Inferior parietal cortex (tissue), 1 donor: Measurements from ENCODE around the gene IRF8.

Experiments
- DNase-seq: peaks from one replicate; pipeline ENCODE4 v3.0.0-alpha.2; 2016; ENCODE audit errors: extremely low spot score

The IRF8 gene

DNA sequence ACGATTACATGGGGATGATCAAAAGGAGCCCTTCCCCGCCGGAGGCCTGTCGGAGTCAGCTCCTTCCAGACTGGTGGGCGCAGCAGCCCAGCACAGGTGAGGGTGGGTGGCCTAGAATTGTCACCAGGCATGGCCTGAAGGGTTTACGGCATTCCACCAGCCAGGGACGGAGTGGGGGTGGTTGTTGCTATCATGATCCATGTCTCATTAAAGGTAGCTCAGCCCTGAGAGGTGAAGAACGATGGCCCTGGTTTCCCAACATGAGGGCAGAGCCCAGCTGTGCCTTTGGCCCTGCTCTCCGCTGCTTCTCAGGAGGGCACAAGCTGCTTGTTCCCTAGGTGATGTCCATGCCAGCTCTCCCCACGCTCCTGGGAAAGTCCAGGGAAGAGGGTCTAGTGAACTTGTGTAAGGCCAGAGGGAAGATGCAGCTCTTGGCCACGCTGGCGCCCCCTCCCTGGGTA is 14.2 kb downstream of the IRF8 start:
- DNase-seq, result no peak

DNA sequence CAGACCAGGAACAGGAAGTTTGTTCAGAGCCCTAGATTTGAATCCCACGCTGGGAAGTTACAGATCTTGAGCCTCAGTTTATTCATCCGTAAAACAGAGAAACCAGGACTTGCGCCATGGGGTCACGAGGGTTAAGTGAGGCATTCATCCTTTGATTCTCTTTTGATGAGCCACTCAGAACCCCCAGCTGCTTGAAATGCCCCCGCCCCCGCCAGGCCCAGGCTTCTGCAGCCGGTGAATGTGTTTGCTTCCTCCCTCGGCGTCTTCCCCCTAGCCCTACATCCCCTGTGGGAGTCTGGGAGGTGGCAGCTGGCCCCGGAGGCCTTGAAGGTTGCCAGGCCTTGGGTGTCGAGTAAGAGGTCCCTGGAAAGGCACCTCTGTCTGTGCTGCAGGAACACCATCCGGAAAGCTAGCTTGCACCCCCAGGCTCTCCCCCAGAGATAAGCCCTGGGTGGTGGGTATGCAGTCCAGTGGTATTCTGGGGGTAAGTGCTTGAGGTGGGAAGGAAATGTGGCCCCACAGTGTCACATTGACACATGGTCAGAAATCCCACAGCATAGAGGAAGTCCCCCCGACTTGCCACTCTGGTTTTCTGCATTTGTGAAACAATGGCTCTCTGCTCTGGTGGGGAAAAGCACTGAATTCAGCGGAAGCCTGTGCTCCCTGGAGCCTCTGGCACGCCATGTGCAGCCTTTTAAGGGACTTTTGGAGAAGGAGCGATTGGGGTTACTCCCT is 14.9 kb downstream of the IRF8 start:
- DNase-seq, result no peak

DNA sequence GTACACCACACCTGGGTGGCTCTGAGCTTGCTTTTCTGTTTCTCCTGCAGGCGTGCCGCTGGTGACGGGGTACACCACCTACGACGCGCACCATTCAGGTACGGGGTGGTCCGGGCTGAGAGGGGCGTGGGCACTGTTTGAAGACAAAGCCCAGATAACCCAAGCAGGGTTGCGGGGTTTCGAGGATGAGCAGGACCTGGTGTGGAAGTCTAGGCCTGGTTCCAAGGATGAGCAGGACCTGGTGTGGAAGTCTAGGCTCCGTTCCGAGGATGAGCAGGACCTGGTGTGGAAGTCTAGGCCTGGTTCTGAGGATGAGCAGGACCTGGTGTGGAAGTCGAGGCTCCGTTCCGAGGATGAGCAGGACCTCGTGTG is 15.4 kb downstream of the IRF8 start:
- no peak for DNase-seq

DNA sequence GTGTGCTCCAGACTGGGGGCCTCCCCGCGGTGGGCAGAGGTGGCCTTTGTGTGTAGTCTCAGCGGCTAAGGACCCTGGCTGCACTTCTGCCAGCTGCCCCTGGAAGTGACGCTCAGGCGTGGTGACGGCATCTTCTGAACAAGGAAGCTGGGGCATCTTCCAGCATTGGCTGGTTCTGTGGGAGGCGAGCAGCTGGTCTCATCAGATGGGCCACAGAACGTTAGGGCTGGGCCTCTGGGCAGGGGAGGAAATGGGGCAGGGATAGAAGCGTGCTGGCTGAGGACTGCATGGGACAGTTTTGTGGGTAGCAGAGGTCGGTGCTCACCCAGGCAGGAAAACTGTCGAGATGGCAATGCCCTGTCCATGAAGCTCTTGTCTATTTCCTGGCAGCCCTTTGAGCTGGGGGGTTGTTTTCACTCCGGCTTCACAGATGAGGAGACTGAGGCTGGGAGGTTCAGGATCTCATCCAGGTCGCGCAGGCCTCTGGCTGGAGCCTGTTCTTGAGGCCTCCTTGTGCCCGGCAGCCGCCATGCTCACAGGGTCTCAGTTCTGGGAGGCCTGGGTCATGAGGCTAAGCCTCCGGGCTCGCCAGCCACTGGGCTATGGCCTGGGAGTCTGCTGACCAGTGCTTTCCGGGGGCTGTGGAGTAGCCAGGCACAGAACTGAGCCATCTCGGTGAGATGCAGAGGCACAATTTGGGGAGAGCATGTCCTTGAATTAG is 16.3 kb downstream of the IRF8 start:
- DNase-seq, result no peak

DNA sequence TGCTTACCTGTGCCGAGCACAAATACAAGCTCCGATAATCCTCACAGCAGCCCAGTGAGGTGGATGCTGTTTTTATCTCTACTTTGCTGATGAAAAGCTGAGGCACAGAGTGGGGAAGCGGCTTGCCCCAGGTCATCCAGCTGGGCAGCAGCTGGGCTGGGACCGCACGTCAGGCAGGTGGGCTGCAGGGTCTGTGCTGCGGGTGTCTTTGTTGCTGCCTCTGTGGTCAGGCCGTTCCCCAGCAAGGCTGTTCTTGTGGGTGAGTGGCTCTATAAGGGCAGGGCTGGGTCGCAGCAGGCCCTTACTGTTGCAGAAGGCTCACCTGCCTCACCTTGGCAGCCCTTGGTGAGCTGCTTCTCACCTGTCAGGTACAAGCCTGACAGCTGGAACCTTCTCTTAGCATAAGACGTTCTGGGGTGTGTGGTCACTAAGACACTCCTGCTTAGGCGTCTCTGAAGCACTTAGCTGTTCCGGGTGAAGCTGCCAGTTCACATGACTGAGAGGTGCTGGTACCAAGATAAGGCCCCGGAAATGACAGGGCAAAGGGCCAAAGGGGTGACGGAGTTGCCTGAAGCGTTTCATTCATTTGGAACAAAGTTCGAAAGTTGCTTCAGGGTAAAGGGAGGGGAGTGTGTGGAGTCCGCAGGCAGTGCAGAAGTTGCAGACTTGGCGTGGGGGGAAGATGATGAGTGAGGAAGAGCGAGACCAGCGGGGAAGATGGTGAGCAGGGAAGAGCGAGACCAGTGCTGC is 17.4 kb downstream of the IRF8 start:
- DNase-seq, result no peak

DNA sequence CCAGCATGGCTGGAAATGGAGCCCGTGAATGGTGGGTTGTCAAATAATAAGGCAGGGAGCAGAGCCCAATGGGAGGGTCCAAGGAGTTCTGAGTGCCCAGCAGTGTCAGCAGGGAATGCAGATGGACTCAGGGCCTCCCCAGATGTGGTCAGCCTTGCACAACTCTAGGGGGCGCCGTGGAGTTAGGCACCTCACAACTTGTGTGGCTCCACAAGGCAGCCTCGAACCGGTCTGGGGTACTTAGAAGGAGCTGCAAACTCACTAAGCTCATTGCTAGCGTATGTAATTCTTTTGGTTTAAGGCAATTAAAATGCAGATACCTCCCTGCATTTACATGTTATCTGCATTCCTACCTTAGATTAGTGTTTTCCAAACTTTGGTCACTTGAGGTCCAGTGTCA is 18.1 kb downstream of the IRF8 start:
- no peak for DNase-seq

DNA sequence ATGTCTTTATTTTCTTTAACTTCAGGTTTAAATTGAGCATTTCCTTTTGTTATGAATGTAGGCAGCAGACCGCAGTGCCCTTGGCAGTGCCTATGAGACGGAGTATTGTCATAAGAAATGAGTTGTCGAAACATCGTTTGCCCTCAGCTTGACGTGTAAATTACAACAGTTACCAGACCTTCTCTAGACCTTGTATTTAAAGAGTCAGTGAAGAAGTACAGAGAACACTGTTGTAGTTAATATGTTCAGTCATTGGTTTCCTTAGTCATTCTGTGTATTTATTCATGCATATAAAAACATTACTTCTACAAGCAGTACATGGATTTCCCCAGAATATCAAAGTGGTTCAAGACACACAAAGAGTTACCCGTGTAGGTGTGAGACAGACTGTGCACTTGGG is 19.0 kb downstream of the IRF8 start:
- no peak for DNase-seq

DNA sequence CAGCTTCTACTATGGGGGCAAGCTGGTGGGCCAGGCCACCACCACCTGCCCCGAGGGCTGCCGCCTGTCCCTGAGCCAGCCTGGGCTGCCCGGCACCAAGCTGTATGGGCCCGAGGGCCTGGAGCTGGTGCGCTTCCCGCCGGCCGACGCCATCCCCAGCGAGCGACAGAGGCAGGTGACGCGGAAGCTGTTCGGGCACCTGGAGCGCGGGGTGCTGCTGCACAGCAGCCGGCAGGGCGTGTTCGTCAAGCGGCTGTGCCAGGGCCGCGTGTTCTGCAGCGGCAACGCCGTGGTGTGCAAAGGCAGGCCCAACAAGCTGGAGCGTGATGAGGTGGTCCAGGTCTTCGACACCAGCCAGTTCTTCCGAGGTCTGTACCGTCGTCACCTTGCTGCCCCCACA is 19.5 kb downstream of the IRF8 start:
- no peak for DNase-seq

DNA sequence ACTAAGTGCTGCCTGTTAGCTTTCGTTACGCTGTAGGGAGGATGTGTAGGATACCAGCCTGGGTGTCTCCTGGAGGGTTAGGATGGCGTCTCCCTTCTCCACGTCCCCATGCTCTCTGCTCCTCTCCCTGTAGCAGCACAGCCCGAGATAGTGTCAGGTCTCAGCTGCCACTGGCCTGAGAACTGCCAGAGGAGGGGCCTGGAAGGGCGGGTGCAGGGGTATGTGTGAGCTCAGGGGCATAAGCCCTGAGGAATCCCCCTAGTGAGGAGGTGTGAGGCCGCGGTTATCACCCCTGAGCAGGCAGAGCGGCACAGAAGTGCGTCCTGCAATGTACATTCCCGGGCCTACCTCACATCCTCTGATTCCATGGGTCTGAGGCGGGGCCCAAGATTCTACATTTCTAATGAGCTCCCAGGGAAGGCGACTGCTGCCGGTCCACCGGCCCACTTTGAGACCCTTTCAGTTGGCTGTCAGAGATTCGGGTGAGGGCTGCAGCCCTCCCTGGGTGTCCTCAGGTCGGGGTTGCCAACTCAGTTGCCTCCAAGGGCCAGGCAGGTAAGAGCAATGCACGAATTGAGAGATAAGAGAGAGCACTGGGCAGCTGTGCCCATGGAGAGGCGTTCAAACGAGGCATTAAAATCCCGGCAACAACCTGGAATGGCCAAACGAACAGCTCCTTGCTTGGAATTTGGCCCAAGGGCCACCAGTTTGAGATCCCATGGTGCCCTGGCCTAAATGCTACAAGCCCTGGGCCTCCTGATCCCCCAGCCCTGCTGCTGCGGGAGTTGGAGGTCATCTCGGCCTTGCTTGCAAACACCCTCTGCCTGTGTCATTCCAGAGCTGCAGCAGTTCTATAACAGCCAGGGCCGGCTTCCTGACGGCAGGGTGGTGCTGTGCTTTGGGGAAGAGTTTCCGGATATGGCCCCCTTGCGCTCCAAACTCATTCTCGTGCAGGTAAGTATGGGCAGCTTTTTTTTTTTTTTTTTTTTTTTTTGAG is 20.6 kb downstream of the IRF8 start:
- DNase-seq, result no peak

DNA sequence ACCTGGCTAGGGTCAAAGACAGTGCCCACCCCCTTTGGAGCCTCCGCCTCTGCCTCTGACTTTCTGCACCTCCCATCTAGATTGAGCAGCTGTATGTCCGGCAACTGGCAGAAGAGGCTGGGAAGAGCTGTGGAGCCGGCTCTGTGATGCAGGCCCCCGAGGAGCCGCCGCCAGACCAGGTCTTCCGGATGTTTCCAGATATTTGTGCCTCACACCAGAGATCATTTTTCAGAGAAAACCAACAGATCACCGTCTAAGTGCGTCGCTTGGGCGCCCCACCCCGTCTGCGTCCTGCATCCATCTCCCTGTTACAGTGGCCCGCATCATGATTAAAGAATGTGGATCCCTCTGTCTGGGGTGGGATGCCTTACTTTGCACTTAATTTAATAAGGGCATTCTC is 22.1 kb downstream of the IRF8 start:
- no peak for DNase-seq

DNA sequence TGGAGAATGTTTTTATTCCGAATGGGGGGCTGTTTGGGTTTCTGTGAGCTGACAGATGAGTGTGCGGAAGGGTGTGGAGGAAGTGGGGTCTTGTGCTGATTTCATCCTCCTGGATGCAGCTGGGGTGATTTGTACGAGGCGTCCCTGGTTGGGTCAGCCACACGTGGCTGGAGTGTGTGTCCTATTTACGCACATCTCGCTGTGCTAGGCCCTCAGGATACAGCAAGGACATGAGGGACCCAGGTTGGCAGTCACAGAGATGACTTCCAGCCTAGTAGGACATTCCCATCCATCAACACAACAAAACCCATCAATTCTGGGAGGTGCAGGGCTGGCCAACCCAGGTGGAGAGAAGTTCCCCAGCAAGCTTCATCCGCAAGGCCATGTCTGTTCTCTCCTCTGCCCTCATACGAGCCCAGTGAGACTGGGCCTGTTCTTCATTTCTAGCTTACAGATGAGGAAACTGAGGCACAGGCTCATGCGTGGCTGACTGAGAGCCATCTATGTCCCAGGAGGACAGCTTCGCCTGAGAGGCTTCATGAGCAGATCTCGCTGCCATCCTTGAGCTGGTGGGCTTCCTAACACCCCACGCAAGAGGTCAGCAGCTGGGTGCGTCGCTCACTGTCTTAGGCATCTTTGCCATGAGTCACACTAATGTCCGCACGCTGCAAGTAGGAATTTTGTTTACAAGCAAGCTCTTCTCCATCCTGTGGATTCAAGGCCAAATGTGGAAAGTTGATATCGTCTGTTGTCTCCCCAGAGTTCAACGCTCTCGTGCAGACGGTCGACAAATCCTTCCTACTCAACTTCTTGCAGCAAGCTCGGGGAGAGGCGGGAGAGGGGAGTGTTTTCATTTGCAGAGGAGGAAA is 24.4 kb downstream of the IRF8 start:
- no peak for DNase-seq

DNA sequence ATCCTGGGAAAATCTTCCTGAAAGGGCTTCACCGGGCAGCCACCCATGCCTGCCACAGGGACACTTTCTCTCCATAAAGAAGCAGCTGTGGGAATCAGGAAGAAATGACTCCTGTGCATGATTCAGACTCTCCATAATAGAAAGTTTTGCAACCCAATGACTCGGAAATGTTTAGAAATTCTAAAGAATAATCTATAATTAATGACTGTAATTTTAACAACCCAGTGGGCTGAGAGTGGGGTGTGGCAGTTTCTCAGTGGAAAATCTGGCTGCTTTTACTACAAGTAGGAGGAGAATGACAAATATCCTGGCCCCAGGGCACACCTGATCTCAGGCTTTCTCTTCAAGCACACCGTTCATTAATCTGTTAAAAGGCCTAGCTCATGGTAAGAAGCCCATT is 25.7 kb downstream of the IRF8 start:
- DNase-seq, result no peak

DNA sequence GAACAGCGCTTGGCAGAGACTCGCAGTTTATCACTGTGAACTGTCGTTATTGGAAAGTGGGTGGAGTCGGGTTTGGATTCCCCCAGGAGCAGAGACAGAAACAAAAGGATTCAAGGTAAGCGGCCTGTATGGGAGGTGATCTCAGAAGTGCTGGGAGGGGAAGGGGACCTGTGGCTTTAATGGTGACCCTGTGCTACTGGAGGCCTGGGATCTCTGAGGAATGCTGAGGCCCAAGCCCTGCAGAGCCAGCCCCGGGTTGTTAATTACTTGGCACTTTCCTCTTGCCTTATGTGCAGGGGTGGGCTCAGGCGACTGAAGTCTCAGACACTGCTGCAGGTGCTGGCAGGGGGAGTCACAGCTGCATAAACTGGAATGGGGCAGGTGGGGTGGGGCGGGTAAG is 27.4 kb downstream of the IRF8 start:
- DNase-seq, result no peak

DNA sequence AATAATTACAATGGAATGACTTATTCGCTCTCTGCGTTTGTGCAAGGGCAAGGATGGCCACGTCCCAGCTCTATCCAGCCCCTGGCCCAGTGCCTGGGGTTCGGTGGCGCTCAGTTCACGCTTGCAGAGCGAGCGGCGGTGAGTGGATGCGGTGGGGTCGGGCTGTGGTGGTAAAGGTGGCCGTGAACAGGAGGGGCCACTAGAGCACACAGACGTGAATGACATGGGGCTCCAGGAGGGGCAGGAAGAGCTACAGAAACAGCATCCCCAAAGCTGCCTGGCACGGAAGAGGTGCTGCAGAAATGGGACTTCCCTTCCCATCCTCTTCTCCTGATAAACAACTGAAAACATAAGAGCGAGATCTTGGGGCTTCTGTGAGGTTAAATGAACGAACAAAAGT is 28.4 kb downstream of the IRF8 start:
- DNase-seq, result no peak

DNA sequence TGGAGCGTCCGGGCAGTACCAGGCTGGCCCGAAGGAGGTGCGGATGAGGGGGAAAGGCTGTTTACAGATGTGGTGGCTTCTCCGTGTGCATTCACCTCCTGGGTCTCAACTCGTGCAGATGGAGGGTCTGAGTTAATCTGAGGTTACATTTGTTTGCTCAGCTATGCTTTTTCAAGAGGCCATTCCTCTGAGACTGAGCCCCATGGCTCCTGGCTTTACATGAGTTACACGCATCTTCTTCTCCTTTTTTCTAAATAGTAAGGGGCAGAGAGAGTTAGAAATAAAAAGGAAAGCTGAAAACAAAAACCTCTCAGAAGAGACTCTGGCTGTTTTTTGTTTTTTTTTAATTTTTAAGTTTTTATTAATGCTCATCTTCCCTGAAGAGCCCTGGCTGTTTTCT is 29.0 kb downstream of the IRF8 start:
- DNase-seq, result no peak

DNA sequence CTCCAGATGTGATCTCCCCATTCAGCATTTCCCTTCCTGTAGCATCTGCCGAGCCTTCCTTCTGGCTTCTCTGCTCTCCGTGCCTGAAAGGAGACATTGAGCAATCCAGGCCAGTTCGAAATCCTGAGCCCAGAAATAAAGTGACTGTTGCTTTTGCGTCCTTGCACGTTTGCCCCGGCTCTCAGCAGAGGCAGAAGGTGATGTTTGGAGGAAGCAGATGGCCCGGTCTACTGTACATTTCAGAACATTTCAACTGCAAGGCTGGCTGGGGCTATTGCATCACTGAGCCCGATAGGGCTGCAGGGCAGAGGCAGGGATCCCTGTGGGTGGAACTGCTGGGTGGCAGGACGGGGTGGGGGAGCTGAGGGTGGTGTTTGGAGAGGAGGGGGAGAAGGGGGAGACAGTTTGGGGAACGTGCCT is 29.4 kb downstream of the IRF8 start:
- no peak for DNase-seq

DNA sequence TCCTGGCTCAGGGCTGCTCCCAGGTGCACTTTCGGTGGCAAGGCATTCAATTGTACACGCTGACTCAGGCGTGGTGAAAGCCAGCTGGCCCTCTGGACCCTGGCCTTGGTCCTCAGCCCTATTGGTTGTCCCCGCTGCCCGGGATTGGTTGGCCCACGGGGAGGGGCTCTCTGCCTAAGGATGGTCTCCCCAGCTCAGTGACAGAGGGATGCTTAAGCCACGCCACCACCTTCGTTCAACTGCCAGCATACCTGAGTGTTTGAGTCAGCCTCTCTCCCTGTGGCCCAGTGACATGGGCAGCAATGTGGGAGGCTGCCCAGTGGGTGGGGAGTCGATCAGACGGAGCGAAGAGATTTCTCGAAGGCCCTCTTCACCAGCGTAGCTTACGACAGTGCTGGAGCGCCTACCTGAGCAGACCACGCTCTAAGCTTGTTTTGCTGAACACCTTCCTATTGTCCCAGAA is 30.3 kb downstream of the IRF8 start:
- no peak for DNase-seq

DNA sequence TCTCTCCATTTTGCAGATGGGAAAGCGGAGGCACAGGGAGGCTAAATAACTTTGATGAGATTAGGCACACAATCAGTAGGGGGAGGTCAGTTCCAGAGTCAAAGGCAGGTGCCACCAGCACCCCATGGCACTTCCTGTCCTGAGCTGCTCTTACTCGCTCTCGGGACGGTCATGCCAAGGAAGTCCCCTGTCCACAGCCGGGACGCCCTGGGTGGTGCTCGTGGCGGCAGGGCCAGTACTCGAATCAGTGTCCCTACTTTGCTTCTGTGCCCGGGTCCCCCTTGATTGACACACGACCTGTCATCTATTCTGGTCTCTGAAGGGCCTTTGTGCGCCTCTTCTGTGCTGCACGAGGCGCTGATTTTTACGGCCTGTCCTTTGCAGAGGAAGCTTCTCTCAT is 31.3 kb downstream of the IRF8 start:
- DNase-seq, result no peak

DNA sequence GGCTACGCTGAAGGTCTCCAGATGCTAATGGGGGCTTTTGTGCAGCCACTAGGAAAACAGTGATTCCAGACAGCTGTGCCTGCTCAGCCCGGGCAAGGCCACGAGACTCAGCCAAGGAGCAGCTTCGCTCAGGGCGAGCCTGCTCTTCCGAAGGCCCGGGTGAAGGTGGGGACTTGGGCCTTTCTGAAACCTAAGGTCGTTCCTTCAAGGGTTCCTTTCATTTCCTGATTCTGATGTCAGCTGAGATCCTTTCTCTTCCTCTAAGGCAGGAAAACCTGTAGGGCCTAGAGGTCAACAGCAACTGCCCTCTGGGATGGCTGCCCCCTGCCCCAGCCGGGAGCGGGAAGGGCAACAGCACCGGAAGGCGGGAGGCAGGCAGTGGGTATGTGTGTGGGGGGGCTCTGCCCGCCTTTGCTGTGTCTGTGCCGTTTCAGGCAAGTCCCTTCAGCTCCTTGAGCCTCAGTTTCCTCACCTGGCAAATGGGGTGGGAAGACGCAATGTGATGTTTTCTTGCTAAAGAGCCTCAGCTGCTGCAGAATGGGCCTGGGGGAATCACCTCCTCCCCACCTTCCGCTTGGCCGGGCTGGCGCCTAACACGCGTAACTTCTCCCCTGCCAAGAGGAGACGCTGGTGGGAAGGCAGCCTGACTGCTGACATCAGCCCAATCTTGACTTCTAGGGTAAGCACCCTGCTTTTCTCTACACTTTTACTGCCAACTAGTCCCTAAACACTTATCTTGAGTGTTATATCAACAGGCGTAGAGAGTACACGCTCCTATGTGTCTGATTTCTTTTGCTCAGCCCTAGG is 32.8 kb downstream of the IRF8 start:
- DNase-seq, result no peak

DNA sequence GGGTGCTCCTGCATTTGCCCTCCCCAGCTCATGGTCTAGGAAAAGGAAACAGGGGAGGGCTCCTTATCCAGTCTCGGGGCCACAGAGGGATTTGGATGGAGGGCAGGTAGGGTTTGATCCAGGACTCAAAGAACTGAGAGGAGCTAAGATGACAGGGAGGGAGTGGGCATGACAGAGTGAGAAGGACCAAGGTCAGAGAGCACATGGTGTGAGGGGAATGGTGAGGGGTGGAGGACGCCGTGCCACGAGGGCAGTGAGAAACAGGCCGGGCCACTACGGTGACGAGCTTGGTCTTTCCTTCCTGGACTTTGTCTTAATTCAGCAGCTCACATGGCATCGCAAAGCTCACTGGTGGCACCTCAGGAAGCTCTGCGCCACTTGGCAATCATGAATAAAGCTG is 35.2 kb downstream of the IRF8 start:
- no peak for DNase-seq
